ENCODE data around the gene CD99.

- TF ChIP-seq POLR2A (IDR thresholded peaks at IDR 0.05; ENCODE audit: low read length) = no peak
- TF ChIP-seq GATA1 (IDR thresholded peaks at IDR 0.05; ENCODE audit: low read depth, low read length) = no peak
These were observed 26.2 kb downstream of the CD99 start for GRCh38 chrX:2717312-2717711.
